GM20000 (cell line): ENCODE measurements around the gene TMC2.
"Not testable (repeated sequence)": the region's sequence is repeated elsewhere in the genome, so short reads cannot be mapped to it uniquely, and the experiment has no call there.

Source experiments
- DNase-seq: peaks from one replicate; pipeline ENCODE4 v3.0.0; 2012; ENCODE audit warnings: low spot score
- TF ChIP-seq, protein P1 (sequence below): IDR thresholded peaks from 2 replicates; pipeline ENCODE4 v1.5.1; 2012; ENCODE audit warnings: mild to moderate bottlenecking, control low read depth; ENCODE audit errors: extremely low read depth, missing control alignments

TMC2 gene

DNA sequence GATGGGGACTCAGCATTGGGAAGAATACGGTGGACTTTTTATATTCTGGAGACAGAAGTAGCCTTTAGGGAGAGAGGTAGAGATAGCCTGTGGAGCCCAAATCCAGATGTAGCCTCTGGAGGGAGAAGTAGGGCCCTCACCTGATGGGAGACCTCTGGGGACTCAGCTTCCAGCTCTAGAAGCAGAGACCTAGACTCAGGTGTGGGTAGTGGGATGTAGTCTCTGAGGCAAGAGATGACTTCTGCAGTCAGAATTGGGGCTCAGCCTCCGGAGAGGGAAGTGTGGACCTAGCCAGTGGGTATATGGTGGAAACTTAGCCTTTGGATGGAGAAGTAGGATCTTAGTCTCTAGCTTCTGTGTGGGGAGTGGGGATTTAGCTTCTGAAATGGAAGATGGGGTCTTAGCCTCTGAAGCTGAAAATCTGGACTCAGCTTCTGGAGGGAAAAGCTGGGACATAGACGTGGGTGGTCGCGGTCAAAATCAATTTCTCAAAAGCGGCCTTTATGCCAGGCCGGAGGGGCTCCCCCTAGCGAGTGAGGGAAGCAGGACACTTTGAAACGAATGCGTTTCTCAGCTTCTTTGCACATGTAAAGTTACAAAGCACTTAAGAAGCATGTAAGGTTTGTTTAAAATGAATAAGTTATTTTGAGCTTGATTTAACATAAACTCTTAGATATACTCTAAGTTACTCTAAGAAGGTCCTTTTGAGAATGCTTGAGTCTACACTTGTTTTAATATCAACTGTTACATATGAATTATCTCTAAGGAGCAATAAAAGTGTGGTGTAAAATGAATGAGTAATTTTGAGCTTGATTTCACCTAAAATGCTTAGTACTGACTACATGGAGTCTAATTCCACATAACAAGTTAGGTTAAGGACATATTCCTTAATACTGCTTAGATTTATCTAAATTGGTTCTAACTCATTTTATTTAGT is 14.7 kb upstream of the TMC2 start:
- TF ChIP-seq, protein P1, sequence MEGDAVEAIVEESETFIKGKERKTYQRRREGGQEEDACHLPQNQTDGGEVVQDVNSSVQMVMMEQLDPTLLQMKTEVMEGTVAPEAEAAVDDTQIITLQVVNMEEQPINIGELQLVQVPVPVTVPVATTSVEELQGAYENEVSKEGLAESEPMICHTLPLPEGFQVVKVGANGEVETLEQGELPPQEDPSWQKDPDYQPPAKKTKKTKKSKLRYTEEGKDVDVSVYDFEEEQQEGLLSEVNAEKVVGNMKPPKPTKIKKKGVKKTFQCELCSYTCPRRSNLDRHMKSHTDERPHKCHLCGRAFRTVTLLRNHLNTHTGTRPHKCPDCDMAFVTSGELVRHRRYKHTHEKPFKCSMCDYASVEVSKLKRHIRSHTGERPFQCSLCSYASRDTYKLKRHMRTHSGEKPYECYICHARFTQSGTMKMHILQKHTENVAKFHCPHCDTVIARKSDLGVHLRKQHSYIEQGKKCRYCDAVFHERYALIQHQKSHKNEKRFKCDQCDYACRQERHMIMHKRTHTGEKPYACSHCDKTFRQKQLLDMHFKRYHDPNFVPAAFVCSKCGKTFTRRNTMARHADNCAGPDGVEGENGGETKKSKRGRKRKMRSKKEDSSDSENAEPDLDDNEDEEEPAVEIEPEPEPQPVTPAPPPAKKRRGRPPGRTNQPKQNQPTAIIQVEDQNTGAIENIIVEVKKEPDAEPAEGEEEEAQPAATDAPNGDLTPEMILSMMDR = peak; percentile 77
- peak; percentile 57 for DNase-seq

DNA sequence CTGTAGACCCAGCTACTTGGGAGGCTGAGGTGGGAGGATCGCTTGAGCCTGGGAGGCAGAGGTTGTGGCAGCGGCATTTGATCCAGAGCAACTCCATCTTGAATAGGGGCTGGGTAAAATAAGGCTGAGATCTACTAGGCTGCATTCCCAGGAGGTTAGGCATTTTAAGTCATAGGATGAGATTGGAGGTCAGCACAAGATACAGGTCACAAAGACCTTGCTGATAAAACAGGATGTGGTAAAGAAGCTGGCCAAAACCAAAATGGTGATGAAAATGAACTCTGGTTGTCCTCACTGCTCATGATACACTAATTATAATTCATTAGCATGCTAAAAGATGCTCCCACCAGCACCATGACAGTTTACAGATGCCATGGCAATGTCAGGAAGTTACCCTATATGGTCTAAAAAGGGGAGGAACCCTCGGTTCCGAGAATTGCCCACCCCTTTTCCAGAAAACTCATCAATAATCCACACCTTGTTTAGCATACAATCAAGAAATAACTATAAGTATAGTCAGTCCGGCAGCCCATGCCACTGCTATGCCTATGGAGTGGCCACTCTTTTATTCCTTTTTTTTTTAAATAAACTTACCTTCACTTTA is 13.4 kb upstream of the TMC2 start:
- DNase-seq = not testable (repeated sequence)

DNA sequence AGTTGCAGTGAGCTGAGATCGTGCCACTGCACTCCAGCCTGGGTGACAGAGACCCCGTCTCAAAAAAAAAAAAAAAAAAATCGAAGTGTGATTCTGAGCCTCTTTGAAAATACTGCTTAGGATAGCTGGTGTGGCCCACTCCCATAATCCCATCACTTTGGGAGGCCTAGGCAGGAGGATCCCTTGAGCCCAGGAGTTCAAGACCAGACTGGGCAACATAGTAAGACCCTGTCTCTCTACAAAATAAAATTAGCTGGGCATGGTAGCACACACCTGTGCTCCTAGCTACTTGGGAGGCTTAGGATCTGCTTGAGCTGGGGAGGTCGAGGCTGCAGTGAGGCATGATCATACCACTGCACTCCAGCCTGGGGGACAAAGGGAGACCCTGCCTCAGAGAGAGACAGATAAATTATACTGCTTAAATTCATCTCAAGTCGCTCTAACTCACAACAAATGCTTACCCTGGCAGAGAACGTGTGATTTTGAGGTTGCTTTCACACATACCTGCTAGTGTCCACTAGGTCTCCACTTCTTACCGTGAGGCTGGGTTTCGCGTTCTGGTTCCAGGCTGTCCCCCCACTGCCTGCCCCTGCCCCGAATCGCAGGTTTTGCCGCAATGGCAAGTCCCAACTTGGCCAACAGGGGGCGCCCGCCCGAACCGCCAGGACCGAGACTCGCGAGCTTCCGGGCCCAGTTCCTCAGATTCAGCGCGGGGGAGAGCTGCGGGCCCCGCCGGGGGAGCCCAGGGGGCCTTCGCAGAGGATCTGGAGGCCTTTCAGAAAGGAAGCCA is 12.3 kb upstream of the TMC2 start:
- TF ChIP-seq, protein P1 = peak; percentile 91
- DNase-seq = peak; percentile 86

DNA sequence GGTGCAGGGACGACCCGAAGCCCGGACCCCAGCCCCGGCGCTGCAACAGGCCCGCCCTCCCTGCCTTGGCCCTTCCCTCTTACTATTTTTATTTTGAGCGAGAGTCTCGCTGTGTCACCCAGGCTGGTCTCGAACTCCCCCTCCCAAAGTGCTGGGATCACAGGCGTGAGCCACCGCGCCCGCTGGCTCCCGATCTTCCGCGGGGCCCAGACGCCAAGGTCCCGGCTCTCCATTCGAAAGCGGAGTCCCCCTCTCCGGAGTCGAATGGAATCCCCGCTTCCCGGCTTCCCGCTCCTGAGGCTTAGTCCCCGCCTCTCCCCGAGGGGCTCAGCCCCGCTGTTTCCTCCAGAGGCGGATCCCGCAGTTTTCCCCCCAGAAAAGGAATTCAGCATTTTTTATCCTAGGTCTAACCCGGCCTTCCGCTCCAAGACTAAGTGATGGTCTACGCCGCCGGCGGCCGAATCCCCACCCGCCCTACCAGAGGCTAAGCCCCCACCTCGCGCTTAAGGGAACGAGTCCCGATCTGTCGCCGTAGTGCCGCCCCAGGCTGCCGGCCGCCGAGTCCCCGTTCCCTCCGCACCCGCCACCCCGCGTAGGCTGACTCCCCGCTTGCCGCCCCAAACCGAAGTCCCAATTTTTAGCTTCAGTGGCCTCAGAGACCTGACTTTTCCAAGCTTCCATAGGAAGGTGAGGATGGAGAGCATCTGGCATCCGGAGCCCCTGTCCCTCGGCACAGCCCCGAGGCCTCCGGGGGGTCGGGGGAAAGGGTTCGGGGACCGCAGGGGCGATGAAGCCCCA is 11.5 kb upstream of the TMC2 start:
- TF ChIP-seq, protein P1 = no peak
- peak; percentile 44 for DNase-seq

DNA sequence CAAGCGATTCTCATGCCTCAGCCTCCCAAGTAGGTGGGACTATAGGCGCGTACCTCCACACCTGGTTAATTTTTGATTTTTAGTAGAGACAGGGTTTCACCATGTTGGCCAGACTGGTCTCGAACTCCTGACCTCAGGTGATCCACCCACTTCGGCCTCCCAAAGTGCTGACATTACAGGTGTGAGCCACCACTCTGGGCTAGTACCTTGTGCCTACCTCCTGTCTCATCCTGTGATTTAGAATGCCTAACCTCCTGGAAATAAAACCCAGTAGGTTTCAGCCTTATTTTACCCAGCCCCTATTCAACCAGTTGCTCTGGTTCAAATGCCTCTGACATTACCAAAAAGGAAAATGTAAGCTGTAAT is 10.2 kb upstream of the TMC2 start:
- DNase-seq = not testable (repeated sequence)

DNA sequence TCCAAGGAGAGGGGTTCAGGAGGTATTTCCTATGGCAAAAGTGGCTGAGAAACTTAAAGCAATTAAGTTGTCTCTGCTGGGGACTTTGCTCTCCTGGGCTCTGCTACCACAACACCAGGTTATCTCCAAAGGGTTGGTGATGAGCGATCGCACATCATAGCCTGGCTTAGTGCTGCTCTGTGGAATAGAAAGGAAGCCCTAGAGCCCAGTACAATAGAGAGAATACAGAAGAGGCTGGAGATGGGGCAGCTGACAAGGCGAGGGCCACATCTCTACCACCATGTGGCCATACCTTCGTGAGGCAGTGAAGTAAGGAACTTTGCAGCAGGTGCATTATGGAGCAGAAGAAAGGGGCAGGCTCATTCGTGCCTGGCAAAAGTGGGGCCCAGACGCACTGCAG is 8.6 kb upstream of the TMC2 start:
- TF ChIP-seq, protein P1 = no peak

DNA sequence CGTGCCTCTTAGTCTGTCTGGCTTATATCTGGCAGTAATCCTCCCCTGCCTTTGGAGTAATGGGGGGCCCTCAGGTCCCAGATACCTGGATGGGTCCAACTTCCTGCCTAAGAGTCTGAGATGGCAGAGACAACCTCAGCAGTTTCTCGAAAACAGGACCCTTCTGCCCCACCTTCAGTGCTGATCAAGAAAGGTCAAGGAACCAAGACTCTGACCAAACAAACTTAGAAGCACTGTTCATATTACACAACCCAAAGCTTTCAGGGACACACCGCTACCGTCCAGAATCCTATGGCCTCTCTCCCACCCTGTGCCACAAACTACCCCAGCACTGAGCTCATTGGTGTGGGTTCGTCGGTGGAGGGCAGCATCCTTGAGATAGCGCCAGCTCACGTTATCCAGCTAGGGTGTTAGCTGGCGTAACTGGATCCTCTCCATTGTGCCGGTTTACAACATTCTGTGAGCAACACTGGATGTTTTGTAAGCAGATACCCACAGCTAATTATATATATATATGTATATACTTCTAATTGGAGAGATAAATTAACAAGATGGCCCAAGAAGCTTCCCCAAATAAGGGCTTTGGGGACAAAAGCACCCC is 7.6 kb upstream of the TMC2 start:
- TF ChIP-seq, protein P1 = no peak

More for the DNA sequence above, 8.6 kb upstream of the TMC2 start:
- DNase-seq = no peak

More for the DNA sequence above, 7.6 kb upstream of the TMC2 start:
- DNase-seq = no peak
